HG03378 (cell line): ENCODE results near the gene MYCBP2.
A peak's percentile ranks its signal among the peaks of the same experiment; 100 is the strongest.
"Not testable (repeated sequence)": the region's sequence is repeated elsewhere in the genome, so short reads cannot be mapped to it uniquely, and the experiment has no call there.

Source experiments
- ATAC-seq: cut with Tn5 transposase; IDR thresholded peaks from one replicate; pipeline ENCODE4 v1.9.1; 2021; ENCODE audit warnings: mild to moderate bottlenecking, moderate library complexity; ENCODE audit not compliant: unreplicated experiment

The MYCBP2 gene

GRCh38 chr13:77215543-77215942 is 111.4 kb downstream of the MYCBP2 start:
- no peak for ATAC-seq

- no peak for ATAC-seq
Measured at GRCh38 chr13:77213644-77214043, 113.2 kb downstream of the MYCBP2 start.

- no peak for ATAC-seq
Measured at GRCh38 chr13:77207943-77208342, 119.0 kb downstream of the MYCBP2 start.

- not testable (repeated sequence) for ATAC-seq
Measured at GRCh38 chr13:77198995-77199394, 127.9 kb downstream of the MYCBP2 start.

GRCh38 chr13:77196052-77196618 is 130.8 kb downstream of the MYCBP2 start:
- ATAC-seq, result no peak

GRCh38 chr13:77190349-77190958 is 136.4 kb downstream of the MYCBP2 start:
- no peak for ATAC-seq

- no peak for ATAC-seq
Measured at GRCh38 chr13:77185721-77186120, 141.2 kb downstream of the MYCBP2 start.

GRCh38 chr13:77184455-77184854 is 142.4 kb downstream of the MYCBP2 start:
- peak; percentile 97 for ATAC-seq

- ATAC-seq, result no peak
Measured at GRCh38 chr13:77180011-77180410, 146.9 kb downstream of the MYCBP2 start.

GRCh38 chr13:77177646-77178045 is 149.2 kb downstream of the MYCBP2 start:
- ATAC-seq, result no peak

GRCh38 chr13:77176350-77176749 is 150.5 kb downstream of the MYCBP2 start:
- ATAC-seq, result no peak

- no peak for ATAC-seq
Measured at GRCh38 chr13:77172650-77173049, 154.2 kb downstream of the MYCBP2 start.

- ATAC-seq, result no peak
Measured at GRCh38 chr13:77171451-77171850, 155.4 kb downstream of the MYCBP2 start.

GRCh38 chr13:77168237-77168636 is 158.7 kb downstream of the MYCBP2 start:
- no peak for ATAC-seq

- ATAC-seq, result no peak
Measured at GRCh38 chr13:77150651-77151050, 176.2 kb downstream of the MYCBP2 start.

- no peak for ATAC-seq
Measured at GRCh38 chr13:77143431-77143830, 183.5 kb downstream of the MYCBP2 start.

GRCh38 chr13:77139306-77139705 is 187.6 kb downstream of the MYCBP2 start:
- ATAC-seq, result no peak

GRCh38 chr13:77138813-77139212 is 188.1 kb downstream of the MYCBP2 start:
- no peak for ATAC-seq

- ATAC-seq, result no peak
Measured at GRCh38 chr13:77136902-77137420, 189.9 kb downstream of the MYCBP2 start.

GRCh38 chr13:77124423-77124822 is 202.5 kb downstream of the MYCBP2 start:
- no peak for ATAC-seq

- ATAC-seq, result no peak
Measured at GRCh38 chr13:77118134-77118533, 208.8 kb downstream of the MYCBP2 start.

- no peak for ATAC-seq
Measured at GRCh38 chr13:77114271-77114670, 212.6 kb downstream of the MYCBP2 start.

GRCh38 chr13:77113496-77113895 is 213.4 kb downstream of the MYCBP2 start:
- ATAC-seq, result no peak
